GM19397 (cell line): Measurements from ENCODE around the gene HDLBP.
"Not testable (repeated sequence)": the region's sequence is repeated elsewhere in the genome, so short reads cannot be mapped to it uniquely, and the experiment has no call there.

Source experiments
- ATAC-seq: cut with Tn5 transposase; IDR thresholded peaks from one replicate; pipeline ENCODE4 v1.9.1; 2021; ENCODE audit warnings: mild to moderate bottlenecking, moderate library complexity; ENCODE audit not compliant: unreplicated experiment

HDLBP gene

DNA sequence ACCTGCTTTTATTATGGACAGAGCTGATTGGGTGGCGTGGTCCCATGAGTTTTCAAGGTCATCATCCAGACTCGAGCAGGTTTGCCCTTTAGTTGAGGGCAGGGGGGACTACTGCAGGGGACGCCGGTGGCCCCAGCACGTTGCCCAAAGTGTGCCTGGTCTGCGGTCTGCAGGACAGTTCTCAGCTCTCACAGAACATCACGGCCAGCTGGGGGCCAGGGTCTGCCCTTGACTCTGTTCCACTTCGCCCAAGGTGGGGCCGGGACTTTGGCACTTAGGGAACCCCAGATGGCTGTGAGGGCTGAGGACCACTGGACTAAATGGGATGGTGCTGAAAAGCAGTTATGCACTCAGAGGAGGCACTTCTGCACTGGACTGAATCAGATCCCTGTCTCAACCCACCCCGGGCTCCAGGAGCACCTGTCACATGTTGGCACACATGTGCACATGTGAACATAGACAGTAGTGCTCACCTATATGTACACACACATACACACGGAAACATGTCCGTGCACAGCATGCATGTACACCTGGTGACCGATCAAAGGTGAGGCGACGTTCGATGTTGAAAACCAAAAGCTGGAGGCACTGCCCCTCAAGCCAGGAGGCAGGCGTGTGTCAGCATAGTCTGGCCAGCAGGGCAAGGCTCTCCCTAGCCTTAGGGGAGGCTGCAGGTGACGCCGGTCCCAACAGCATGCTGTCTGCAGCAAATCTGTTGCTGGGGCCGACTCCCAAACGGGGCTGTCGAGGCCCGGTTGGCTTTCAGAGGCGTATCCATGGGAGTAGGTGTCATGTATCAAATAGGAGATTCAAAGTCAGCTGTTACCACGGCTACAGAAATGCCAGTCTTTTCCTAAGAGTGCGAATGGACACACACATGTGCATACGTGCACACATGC lies 116.8 kb downstream of the HDLBP start:
- no peak for ATAC-seq

DNA sequence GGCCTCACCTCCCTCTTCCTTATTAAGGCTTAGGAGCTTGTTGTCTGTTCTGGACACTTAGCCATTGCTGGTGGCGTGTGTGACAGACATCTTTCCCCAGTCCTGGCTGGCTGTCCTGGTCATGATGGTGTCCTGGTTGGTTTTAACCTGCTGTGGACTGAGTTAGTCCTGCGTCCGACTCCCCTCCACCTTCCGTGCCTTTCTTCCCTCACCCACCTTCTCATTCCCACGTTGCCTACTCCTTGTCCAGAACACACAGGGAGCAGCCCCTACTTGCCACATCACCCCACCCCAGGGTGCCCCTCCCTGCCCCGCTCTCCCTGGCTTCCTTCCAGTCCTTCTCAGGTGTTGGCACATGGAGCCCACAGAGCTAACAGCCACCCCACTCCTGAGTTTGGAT lies 117.5 kb downstream of the HDLBP start:
- ATAC-seq, result no peak

DNA sequence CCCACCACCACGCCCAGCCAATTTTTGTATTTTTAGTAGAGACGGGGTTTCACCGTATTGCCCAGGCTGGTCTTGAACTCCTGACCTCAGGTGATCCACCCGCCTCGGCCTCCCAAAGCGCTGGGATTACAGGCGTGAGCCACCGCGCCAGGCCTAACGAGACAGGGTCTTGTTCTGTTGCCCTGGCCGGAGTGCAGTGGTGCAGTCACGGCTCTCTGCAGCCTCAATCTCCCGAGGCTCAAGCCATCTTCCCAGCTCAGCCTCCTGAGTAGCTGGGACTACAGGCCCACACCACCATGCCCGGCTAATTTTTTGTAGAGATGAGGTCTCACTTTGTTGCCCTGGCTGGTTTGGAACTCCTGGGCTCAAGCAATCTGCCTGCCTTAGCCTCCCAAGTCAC lies 118.2 kb downstream of the HDLBP start:
- not testable (repeated sequence) for ATAC-seq

DNA sequence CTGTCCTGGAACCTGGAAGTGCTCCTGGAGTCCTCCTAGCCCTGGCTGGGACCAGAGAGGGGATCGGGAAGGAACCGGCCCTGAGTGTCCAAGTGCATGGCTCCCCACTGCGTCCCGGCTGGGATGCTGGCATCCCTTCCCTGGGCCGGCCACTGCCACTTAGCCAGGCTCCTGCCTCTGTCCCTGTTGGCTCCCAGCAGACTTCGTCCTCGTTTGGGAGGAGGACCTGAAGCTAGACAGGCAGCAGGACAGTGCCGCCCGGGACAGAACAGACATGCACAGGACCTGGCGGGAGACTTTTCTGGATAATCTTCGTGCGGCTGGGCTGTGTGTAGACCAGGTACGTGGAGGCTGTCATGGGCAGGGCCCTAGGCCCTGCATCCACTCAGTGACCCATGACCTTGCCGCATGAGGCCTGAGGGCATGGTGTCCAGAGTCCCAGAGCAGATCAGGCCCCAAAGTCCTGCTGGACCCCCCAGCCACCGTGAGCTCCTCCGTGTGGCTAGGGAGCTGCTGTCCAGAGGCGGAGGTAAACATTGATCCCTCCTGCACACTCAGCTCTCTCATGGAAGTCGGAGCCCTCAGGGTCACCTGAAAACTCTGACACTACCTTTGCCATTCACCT lies 119.9 kb downstream of the HDLBP start:
- ATAC-seq, result no peak

DNA sequence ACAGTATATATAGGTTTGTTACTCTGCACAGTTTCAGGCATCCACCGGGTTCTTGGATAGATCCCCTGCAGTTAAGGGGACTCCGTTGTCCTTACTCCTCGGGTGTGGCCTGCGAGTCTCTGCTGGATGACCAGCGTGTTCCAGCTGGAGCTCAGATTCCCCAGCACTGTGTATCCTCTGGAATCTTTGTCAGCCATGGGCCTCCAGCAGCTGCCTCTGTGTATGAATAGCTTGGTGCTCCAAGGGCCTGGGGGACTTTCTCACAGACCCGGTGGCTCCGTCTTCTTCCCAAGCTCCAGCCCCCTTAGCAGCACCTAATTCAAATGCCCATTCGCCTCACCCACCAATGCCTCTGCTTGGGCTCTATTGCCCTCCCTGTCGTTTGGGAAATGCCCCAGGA lies 120.7 kb downstream of the HDLBP start:
- ATAC-seq, result no peak

DNA sequence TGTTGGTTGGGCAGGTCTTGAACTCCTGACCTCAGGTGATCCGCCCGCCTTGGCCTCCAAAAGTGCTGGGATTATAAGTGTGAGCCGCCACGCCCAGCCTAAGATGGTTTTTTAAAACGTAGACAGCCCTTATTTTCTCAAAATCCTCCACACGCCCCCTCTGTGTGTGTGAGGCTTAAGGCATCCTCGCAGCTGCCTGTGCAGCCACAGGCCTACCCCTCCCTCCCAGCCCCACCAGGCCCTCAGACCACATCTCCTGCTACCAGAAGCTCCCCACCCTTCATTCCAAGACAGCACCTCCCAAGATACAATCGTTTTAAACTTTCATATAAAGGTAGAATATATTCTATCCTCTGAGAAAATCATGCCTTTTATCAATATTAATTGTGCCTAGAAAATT lies 122.2 kb downstream of the HDLBP start:
- no peak for ATAC-seq

DNA sequence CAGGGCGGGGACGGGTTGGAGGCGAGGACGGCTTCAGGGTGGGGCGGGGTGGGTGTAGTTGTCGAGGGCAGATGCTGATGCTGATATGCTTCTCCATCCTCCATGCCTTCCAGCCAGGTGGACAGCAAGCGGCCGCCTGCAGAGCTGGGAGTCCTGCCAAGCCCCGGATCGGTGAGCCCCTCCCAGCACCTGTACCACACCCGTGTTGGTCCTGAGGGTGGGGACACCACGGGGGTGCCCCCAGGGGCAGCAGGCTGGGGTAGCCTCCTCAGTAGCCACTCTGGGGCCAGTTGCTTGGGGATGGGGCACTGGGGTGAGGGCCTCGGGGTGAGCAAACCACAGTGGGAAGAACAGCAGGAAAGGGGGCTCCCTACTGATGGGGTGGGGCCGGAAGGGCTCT lies 124.4 kb downstream of the HDLBP start:
- no peak for ATAC-seq

DNA sequence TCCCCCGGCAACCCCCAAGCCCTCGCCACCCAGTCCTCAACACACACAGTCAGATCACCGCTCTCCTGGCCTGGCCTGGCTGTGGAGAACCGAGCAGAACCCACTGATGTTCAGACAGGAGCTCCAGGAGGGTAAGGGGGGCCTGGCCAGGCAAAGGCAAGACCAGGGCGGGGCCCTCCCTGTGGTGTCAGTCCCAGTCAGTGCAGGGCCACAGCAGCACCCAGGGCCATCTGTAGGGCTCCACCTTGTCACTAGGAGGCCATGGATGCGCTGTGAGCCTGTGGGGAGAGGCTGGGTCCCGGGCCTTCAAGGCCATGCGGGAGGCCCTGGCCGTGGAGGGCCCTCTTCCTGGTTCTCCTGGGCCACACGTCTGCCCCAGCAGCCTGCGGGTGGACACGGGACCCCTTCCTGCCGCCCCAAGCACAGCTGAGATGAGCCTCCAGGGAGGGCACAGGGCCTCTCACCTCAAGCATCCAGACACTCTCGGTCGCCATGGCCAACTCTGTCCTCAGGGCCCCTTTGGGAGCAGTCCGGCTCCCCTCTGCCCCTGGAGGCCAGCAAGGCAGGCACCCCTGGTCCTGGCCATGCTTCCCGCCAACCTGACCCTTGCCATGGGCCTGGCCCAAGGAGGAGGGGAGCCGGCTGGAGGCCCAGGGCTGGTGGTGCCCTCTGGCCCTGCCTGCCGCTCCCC lies 125.0 kb downstream of the HDLBP start:
- no peak for ATAC-seq

DNA sequence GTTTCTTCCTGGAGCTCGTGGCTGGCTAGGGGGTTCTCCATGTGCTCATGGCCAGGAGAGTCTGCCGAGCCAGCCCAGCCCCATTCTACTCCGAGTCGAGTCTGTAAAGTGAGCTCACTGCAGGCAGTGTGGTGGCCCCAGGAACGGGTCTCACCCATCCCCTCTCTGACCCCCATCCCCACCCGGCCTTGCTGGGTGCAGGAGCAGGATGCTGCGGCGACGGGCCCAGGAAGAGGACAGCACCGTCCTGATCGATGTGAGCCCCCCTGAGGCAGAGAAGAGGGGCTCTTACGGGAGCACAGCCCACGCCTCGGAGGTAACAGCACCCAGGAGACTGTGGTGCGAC lies 125.6 kb downstream of the HDLBP start:
- ATAC-seq, result no peak

DNA sequence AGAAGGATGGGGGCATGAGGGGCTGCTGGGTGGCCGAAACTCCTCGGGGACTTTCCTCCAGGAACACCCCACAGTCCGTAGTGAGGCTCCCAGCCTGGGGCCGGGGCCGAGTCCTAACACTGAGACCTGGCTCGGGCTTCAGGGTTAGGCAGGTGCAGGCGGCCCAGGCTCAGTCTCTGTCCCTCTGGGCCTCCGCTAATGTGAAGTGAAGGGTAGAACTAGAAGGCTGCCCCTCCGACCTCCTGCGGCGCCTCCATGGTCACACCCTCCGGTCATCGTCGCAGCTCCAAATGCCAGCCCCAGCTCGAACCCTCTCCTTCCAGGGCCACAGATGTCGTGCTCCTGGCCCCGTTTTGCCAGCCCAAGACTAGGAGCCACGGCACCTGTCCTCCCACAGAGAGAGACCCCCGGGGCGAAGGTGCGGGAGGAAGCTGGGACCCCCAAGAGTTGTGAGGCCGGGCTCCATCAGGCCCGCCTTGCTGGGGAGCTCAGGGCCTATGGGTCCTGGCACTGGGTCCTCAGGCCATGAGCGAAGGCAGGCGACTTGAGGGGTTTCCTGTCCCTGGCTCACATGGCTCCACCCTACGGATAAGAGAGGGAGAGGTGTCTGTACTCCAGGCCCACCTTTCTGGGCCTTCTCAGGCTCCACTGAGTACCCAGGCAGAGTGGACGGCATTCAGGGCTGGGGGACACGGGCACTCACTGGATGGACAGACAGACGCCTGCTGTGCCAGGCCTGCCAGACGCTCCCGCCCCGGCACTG lies 126.2 kb downstream of the HDLBP start:
- no peak for ATAC-seq

DNA sequence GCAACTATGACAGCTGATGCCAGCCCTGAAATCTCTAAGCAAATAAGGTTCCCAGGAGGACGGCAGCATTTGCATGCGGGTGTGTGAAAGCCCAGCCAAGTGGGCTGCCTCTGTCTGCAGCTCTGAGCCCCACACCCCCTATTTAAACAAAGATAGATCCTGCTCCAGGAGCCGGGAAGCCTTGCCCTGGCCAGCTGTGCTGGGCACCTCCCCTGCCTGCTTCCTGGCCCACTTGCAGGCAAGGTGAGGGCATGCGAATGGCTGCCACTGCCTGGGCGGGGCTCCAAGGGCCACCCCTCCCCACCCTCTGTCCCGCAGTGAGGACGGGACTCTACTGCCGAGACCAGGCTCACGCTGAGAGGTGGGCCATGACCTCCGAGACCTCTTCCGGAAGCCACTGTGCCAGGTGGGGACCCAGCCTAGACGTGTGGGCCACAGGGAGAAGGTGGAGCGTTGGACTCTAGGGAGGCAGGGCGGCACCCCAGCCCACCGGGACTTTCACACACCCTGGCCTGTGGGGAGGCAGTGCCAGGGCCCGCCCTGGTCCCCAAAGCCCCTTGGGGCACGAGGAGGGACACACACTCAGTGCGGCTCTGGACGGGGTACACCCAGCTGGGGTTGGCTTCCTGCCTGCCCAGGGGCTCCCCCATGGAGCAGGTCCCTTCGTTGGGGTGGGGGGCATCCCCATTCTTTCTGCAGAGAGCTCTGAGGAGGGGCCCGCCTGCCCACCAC lies 126.9 kb downstream of the HDLBP start, which contains the start of gene ANO7:
TSS of gene ANO7 (plus strand) at position 317 of the 732 bp plus-strand sequence. CDS start 1,387 bp downstream, outside the sequence.
- ATAC-seq, result no peak

DNA sequence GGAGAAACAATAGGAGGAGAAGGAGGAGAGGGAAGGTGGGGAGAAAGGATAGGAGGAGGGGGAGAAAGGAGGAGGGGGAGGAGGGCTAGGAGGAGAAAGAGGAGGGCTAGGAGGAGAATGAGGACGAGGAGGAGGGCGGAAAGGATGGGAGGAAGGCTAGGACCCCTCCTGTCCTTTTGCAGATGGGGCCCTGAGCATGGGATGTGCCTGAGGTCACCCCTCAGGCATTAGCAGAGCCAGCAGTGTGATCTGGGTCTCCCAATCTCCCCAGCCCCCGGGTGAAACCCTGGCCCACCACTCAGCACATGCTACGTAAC lies 127.6 kb downstream of the HDLBP start:
- no peak for ATAC-seq

DNA sequence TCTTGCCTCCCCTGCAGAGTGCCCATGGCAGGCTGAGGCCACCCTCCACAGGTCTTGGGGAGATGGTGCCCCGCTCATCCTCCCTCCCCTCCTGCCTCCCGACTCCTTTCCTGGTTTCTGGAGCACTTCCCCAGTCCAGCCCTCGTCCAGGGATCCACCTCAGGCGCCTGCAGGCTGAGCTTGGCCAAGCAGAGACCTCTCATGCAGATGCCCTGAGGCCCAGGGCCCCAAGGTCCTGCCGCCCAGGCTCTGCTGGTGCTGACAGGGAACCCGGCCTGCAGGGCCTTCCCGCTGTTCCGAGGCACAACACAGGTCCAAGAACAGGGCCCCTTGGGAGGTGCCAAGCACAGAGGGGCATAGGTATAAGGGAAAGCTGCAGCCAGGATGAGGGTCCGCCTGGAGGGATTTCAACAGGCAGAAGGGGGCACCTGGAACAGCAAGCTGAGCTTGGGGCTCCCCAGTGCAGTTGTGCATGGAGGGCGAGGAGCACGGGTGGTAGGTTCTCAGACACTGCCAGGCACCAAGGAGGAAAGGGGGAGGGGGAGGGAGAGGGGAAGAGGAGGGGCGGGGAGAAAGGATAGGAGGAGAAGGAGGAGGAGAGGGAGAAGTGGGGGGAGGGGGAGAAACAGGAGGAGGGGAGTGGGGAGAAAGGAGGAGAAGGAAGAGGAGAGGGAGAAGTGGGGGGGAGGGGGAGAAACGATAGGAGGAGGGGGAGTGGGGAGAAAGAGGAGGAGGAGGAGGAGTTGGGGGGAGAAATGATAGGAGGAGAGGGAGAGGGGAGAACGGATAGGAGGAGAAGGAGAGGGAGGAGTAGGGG lies 128.2 kb downstream of the HDLBP start:
- ATAC-seq, result no peak

DNA sequence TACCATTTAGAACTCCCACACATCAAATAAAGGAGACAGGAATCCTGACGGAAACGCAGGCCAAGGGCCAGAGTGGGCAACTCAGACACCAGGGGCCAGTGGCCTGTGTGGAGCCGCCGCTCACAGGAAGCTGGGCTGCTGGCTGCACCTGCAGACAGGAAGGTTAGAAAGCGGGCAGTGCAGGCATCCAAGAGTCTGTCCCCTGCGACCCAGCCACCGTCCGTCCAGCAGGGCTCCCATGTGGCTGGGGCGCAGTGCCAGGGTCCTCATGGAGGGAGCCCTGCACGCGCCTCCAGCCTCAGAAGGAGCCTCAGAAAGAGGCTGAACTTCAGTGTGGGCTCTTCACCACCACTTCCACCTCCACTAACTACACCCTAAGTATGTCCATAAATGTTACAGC lies 129.5 kb downstream of the HDLBP start:
- no peak for ATAC-seq

DNA sequence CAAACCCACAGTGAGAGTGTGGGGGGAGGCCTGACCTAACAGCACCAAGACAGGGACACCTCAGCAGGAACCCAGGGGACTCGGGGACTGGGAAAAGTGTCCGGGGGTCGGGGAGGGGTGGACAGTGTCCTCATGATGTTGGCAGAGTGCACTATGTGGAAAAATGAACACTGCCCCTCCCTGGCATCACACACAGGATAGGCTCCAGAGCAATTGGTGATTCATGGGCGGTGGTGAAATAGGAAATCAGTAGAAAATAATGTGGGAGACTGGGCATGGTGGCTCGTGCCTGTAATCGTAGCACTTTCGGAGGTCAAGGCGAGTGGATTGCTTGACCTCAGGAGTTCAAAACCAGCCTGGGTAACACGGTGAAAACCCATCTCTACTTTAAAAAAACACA lies 130.6 kb downstream of the HDLBP start:
- no peak for ATAC-seq

DNA sequence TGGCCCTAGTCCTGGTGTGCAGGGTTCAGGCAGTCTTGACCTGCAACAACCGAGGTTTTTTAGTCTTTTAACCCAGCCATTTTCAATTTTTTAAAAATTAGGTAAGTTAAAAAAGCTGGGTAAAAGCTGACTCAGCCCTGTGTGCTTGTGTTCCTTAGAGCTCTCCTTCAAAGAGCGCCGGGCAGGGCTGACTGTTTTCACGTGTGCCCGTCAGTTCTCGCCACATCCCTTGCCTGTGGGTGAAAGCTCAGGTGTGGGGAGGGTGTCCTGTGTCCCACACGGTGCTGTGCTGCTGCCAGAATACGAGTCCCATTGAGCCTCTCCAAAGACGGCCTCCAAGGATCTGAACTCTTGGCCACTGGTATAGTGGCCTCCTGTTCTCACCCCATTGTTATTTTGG lies 132.3 kb downstream of the HDLBP start:
- no peak for ATAC-seq

DNA sequence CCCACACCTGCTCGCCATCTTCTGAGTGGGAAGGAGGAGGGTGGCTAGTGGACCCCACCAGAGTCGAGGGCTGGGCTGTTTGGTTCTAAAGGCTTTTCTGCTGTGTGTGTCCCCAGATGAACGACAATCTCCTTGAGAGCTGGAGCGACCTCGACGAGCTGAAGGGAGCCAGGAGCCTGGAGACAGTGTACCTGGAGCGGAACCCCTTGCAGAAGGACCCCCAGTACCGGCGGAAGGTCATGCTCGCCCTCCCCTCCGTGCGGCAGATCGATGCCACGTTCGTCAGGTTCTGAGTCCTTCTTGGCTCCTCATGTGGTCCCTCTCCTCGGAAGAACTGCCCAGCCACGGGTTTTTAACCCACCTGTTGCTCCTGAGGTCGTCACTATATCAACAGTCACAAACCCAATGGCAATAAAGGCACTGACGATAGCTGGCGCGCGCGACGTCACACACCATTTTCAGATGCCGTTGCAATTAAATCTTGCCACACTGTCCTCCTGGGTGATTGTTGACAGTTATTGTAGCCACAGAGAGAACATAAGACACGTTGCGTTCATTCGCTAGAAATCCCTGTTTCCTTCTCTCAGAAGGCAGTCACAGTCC lies 132.8 kb downstream of the HDLBP start:
- ATAC-seq, result no peak

DNA sequence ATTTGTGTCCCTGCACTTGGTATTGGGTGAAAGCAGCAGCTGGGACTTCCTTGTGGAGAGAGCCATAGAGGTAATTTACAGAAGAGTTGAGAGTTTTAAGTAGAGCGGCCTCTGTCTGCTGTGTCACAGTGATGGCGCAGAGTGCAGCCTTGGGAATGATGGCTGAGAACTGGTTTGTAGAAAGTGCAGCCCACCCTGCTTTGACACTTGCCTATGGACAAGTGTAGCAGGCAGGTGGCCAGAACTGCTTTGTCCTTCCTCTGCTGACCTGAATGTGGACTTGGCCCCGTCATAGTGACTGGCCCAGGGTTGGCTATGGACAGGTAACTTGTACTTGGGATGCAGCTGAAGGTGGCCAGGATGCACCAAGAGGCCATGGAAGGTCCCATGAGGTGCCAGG lies 133.3 kb downstream of the HDLBP start:
- no peak for ATAC-seq

DNA sequence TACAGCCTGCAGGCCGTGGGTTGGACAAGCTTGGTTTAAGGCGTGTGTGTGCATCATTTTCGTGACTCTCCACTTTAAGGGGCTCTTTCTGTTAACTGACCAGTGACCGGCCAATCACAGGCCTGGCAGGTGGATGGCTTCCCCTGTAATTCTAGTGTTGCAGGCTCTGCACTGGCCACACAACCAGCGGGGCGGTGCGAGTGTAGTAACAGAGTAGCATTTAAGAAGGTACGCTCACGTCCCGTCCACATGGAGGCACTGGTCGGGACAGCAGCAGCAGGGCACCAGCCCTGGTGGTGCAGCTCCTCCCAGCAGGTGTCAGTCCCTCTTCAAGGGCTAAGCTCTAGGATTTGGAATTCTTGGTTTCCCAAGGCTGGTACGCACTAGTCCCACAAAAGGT lies 135.0 kb downstream of the HDLBP start:
- no peak for ATAC-seq
